GM12878 (cell line): ENCODE measurements around the gene ANKRD33. TPM values are rescaled to one million over a fixed set of nuclear protein-coding genes. Genes with fewer than 3 reads are reported as not detected.

Source experiments
- ATAC-seq: fragments of 200-7000 bp; cut with Tn5 transposase; 3 replicates; pipeline ENCODE4 v1.9.1; 2020; ENCODE audit warnings: mild to moderate bottlenecking, moderate library complexity
- BruUV-seq: library from RNA; stranded (reverse); fragments of 400-500 nt; replicated peaks from 2 replicates; lab custom pipeline; 2021; lab: Mats Ljungman, UMichigan
- CTCF ChIA-PET: fragments of 300-600 bp; sonication (Branson Sonifier 250); formaldehyde crosslinking; extraction: SDS; loops from one replicate; lab custom pipeline; 2021; ENCODE audit warnings: inconsistent platforms; lab: Yijun Ruan, JAX
- POLR2A ChIA-PET: fragments of 350-600 bp; formaldehyde crosslinking; extraction: SDS; loops from one replicate; lab custom pipeline; 2021; ENCODE audit warnings: inconsistent platforms; lab: Charles Lee
- RAD21 ChIA-PET: fragments of 300-600 bp; sonication (Branson Sonifier 250); formaldehyde crosslinking; loops from one replicate; lab custom pipeline; 2023; ENCODE audit warnings: antibody characterized with exemption; ENCODE audit not compliant: unreplicated experiment; lab: Charles Lee
- SMC1A ChIA-PET: fragments of 300-600 bp; sonication (Branson Sonifier 250); formaldehyde crosslinking; loops from one replicate; lab custom pipeline; 2023; ENCODE audit not compliant: unreplicated experiment, uncharacterized antibody; lab: Charles Lee
- DNase-seq: peaks from one replicate; pipeline ENCODE4 v3.0.0-alpha.2; 2011; ENCODE audit warnings: low read depth, low spot score
- FAIRE-seq: peaks from 3 replicates; lab custom pipeline; 2011; peaks lifted over from hg19 to GRCh38; lab: Jason Lieb, UNC
- H2AFZ ChIP-seq: 2 replicates; pipeline ENCODE4 v1.6.0; 2011; ENCODE audit warnings: low read depth, low read length, control low read depth; ENCODE audit not compliant: control insufficient read depth
- H3K27ac ChIP-seq: 2 replicates; pipeline ENCODE4 v1.5.1; 2011; ENCODE audit warnings: control low read depth; ENCODE audit not compliant: control insufficient read depth, insufficient read depth
- H3K27me3 ChIP-seq, 2 experiments: replicated peaks in 1 of 2; 2 replicates each; pipeline versions ENCODE4 v1.6.0 to v1.6.1; 2011; ENCODE audit warnings: low read length in 1 of 2; ENCODE audit not compliant: control insufficient read depth in 2 of 2, insufficient read depth in 2 of 2
- H3K36me3 ChIP-seq, 2 experiments: 2 replicates each; pipeline ENCODE4 v1.5.1; 2011; ENCODE audit warnings: low read length in 1 of 2; ENCODE audit not compliant: control insufficient read depth in 2 of 2, insufficient read depth in 2 of 2
- H3K4me1 ChIP-seq: 2 replicates; pipeline ENCODE4 v1.6.1; 2011; ENCODE audit warnings: mild to moderate bottlenecking, low read length, moderate library complexity, mixed read lengths; ENCODE audit not compliant: control insufficient read depth, insufficient read depth
- H3K4me2 ChIP-seq: 2 replicates; pipeline ENCODE4 v1.6.0; 2011; ENCODE audit warnings: control low read depth; ENCODE audit not compliant: control insufficient read depth, insufficient read depth
- H3K4me3 ChIP-seq: fragments of 200-600 bp; sonication (generic); 2 replicates; pipeline ENCODE4 v1.5.1; 2016
- H3K79me2 ChIP-seq: 2 replicates; pipeline ENCODE4 v1.6.0; 2011; ENCODE audit warnings: low read length; ENCODE audit not compliant: control insufficient read depth, insufficient read depth
- H3K9ac ChIP-seq: 2 replicates; pipeline ENCODE4 v1.8.0; 2011; ENCODE audit warnings: low read length, control low read depth, mixed read lengths; ENCODE audit not compliant: control insufficient read depth, insufficient read depth
- H3K9me3 ChIP-seq: replicated peaks from 3 replicates; pipeline ENCODE4 v1.5.1; 2011; ENCODE audit warnings: mild to moderate bottlenecking, low read length; ENCODE audit not compliant: control insufficient read depth, insufficient read depth
- H4K20me1 ChIP-seq: 2 replicates; pipeline ENCODE4 v1.6.0; 2011; ENCODE audit not compliant: control insufficient read depth, insufficient read depth
- DPF2 ChIP-seq: fragments of 450-650 bp; IDR thresholded peaks from 2 replicates; pipeline ENCODE4 v1.6.1; 2017; ENCODE audit warnings: mild to moderate bottlenecking
- IKZF1 ChIP-seq: fragments of 450-650 bp; conservative IDR thresholded peaks from 2 replicates; pipeline ENCODE4 v1.6.1; 2017; ENCODE audit warnings: antibody characterized with exemption, mild to moderate bottlenecking
- MTA2 ChIP-seq: fragments of 450-650 bp; IDR thresholded peaks from 2 replicates; pipeline ENCODE4 v1.6.1; 2016; ENCODE audit warnings: low read depth, mild to moderate bottlenecking, moderate library complexity
- MXI1 ChIP-seq: fragments of 150-350 bp; IDR thresholded peaks from 2 replicates; pipeline ENCODE4 v1.6.1; 2011; ENCODE audit warnings: low read depth, mild to moderate bottlenecking, inconsistent platforms, low read length, improper control_type of control experiment
- RB1 ChIP-seq: fragments of 450-650 bp; formaldehyde crosslinking; IDR thresholded peaks from 2 replicates; pipeline ENCODE4 v1.6.1; 2017; ENCODE audit warnings: mild to moderate bottlenecking, borderline replicate concordance
- RBBP5 ChIP-seq: fragments of 200-600 bp; sonication (generic); conservative IDR thresholded peaks from 2 replicates; pipeline ENCODE4 v1.6.1; 2016
- SIN3A ChIP-seq: IDR thresholded peaks from 2 replicates; pipeline ENCODE4 v1.6.1; 2012; ENCODE audit warnings: low read depth, low read length, improper control_type of control experiment
- SMARCA5 ChIP-seq: fragments of 450-650 bp; IDR thresholded peaks from 2 replicates; pipeline ENCODE4 v1.6.1; 2017; ENCODE audit warnings: mild to moderate bottlenecking
- SMC3 ChIP-seq: IDR thresholded peaks from 2 replicates; pipeline ENCODE4 v1.6.1; 2011; ENCODE audit warnings: low read length, improper control_type of control experiment, borderline replicate concordance
- SPI1 ChIP-seq: IDR thresholded peaks from 2 replicates; pipeline ENCODE4 v1.6.1; 2011; ENCODE audit warnings: low read depth, mild to moderate bottlenecking, low read length, moderate library complexity, borderline replicate concordance; ENCODE audit not compliant: insufficient read depth
- TCF12 ChIP-seq: IDR thresholded peaks from 2 replicates; pipeline ENCODE4 v1.6.1; 2011; ENCODE audit warnings: low read depth, mild to moderate bottlenecking, low read length
- ZNF274 ChIP-seq: IDR thresholded peaks from one replicate; pipeline ENCODE4 v1.8.0; 2011; ENCODE audit not compliant: insufficient read length, insufficient read depth
- WGBS: methylation state at CpG from one replicate; pipeline ENCODE4 v1.1.6; 2016; ENCODE audit warnings: low lambda C conversion rate; ENCODE audit not compliant: insufficient replicate concordance, insufficient coverage; ENCODE audit errors: missing lambda C conversion rate; 5-methylcytosine and 5-hydroxymethylcytosine counted together
- in situ Hi-C: fragments of 300-500 bp; cut with MboI; formaldehyde crosslinking; loops from 9 replicates; pipeline ENCODE4 v1.14.3; 2018; ENCODE audit warnings: mixed read lengths
- intact Hi-C: fragments of 100-400 bp; cut with micrococcal nuclease; formaldehyde crosslinking; loops from one replicate; pipeline ENCODE4 v1.14.2; 2022; ENCODE audit not compliant: unreplicated experiment
- polyA plus RNA-seq, 11 experiments: library from polyadenylated mRNA; depleted of rRNA in 4 of 11; unstranded in 6 of 11; stranded (reverse) in 5 of 11; fragments of >200 nt; fragmentation: Nextera tagmentation in 4 of 11; fragmentation: Illumina TruSeq in 1 of 11; extraction: Ambion mirVana in 4 of 11; extraction: Trizol in 1 of 11; gene quantifications; 1 replicate in 1 of 11; 2 replicates in 10 of 11; pipeline versions ENCODE4 v1.2.1 to v1.2.3, GENCODE V29; 2011 to 2016; ENCODE audit warnings: inconsistent platforms in 2 of 11, missing spikeins in 2 of 11, low read depth in 1 of 11
- total RNA-seq, 4 experiments: library from RNA; depleted of rRNA in 3 of 4; stranded (reverse); fragments of >200 nt in 3 of 4; fragmentation: Illumina TruSeq in 1 of 4; extraction: Trizol in 1 of 4; gene quantifications; 2 replicates each; pipeline versions ENCODE4 v1.2.1 to v1.2.3, GENCODE V29; 2013 to 2021
- TF ChIP-seq, protein P1 (sequence below): fragments of 450-650 bp; IDR thresholded peaks from 2 replicates; pipeline ENCODE4 v1.6.1; 2017; ENCODE audit warnings: mild to moderate bottlenecking
- TF ChIP-seq, protein P2 (sequence below): fragments of 450-650 bp; IDR thresholded peaks from 2 replicates; pipeline ENCODE4 v1.6.1; 2017; ENCODE audit warnings: borderline replicate concordance
- TF ChIP-seq, protein P3 (sequence below): fragments of 450-650 bp; IDR thresholded peaks from 2 replicates; pipeline ENCODE4 v1.6.1; 2018; ENCODE audit warnings: borderline replicate concordance, mild to moderate bottlenecking; ENCODE audit not compliant: partially characterized antibody
- TF ChIP-seq, protein P4 (sequence below): fragments of 450-650 bp; IDR thresholded peaks from 2 replicates; pipeline ENCODE4 v1.6.1; 2017; ENCODE audit warnings: mild to moderate bottlenecking, low read depth, inconsistent platforms; ENCODE audit not compliant: poor library complexity, severe bottlenecking

ANKRD33 gene
- total and polyA plus RNA-seq, 10 of the 15 experiments (the other 5 are each of a cell fraction or from before 2014, with no cell fraction given): not detected

DNA sequence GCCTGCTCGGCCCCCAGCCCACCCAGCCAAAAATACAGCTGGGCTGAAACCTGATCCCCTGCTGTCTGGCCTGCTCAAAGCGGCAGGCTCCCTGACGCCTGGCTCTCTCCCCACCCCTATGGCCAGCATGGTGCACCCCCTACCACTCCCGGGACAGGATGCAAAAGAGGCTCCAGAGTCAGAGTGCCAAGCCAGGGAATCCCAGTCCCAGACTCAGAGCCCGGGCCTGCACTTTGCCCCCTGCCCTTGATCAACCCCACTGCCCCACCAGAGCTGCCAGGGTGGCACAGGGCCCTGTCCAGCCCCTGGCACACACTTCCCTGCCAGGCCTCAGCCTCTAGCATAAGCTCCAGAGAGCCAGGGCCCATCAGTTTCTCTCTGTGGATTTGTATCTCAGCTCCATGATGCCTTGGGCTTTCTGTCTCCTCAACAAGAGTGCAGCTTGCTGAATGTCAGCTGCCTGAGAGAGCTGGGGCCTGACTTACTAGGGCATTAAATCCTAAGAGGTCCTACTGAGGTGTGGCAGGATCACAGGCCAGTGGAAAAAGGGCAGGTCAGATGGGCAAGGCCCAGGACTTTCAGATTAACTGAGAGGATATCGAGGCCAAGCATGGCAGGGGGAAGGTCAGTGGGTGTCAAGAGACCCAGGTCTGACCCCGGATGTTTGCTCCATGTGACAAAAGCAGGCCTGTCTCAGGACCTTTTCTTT is 33.3 kb downstream of the ANKRD33 start:
- Histone ChIP-seq H3K36me3 (no peaks in the 10 kb centered on the region), H3K79me2 (no peaks in the 10 kb centered on the region), H3K4me3 (no peak overlapping the region), H3K9ac (no peak overlapping the region), H4K20me1 (no peaks in the 10 kb centered on the region), H3K27ac (no peak overlapping the region), H3K4me2 (no peak overlapping the region), H3K9me3 (no peaks in the 10 kb centered on the region), H2AFZ (no peak overlapping the region), H3K27me3 (no peaks in the 10 kb centered on the region), H3K4me1 (peaks cover 35% of the 10 kb centered on the region)
- CTCF ChIA-PET: interaction anchor here (0.6 to 2.2 kb wide), 4 partner anchors 9 to 328 kb away, joined by 3 to 12 read pairs (median 6); no protein-coding TSS in a partner anchor
- WGBS: 15% methylated on average over 7 of the region's 7 CpGs
- intact Hi-C loops: no loop called here
- no peak for TF ChIP-seq SIN3A
- TF ChIP-seq SPI1: no peak
- TF ChIP-seq, protein P1, sequence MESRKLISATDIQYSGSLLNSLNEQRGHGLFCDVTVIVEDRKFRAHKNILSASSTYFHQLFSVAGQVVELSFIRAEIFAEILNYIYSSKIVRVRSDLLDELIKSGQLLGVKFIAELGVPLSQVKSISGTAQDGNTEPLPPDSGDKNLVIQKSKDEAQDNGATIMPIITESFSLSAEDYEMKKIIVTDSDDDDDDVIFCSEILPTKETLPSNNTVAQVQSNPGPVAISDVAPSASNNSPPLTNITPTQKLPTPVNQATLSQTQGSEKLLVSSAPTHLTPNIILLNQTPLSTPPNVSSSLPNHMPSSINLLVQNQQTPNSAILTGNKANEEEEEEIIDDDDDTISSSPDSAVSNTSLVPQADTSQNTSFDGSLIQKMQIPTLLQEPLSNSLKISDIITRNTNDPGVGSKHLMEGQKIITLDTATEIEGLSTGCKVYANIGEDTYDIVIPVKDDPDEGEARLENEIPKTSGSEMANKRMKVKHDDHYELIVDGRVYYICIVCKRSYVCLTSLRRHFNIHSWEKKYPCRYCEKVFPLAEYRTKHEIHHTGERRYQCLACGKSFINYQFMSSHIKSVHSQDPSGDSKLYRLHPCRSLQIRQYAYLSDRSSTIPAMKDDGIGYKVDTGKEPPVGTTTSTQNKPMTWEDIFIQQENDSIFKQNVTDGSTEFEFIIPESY: no peak
- TF ChIP-seq MXI1: no peak
- no peak for TF ChIP-seq RBBP5
- no peak for TF ChIP-seq RB1
- TF ChIP-seq, protein P2, sequence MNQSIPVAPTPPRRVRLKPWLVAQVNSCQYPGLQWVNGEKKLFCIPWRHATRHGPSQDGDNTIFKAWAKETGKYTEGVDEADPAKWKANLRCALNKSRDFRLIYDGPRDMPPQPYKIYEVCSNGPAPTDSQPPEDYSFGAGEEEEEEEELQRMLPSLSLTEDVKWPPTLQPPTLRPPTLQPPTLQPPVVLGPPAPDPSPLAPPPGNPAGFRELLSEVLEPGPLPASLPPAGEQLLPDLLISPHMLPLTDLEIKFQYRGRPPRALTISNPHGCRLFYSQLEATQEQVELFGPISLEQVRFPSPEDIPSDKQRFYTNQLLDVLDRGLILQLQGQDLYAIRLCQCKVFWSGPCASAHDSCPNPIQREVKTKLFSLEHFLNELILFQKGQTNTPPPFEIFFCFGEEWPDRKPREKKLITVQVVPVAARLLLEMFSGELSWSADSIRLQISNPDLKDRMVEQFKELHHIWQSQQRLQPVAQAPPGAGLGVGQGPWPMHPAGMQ: no peak
- TF ChIP-seq, protein P3, sequence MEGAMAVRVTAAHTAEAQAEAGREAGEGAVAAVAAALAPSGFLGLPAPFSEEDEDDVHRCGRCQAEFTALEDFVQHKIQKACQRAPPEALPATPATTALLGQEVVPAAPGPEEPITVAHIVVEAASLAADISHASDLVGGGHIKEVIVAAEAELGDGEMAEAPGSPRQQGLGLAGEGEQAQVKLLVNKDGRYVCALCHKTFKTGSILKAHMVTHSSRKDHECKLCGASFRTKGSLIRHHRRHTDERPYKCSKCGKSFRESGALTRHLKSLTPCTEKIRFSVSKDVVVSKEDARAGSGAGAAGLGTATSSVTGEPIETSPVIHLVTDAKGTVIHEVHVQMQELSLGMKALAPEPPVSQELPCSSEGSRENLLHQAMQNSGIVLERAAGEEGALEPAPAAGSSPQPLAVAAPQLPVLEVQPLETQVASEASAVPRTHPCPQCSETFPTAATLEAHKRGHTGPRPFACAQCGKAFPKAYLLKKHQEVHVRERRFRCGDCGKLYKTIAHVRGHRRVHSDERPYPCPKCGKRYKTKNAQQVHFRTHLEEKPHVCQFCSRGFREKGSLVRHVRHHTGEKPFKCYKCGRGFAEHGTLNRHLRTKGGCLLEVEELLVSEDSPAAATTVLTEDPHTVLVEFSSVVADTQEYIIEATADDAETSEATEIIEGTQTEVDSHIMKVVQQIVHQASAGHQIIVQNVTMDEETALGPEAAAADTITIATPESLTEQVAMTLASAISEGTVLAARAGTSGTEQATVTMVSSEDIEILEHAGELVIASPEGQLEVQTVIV: no peak
- no peak for TF ChIP-seq DPF2
- TF ChIP-seq IKZF1: no peak
- TF ChIP-seq SMC3: no peak
- TF ChIP-seq MTA2: no peak
- no peak for TF ChIP-seq SMARCA5
- TF ChIP-seq, protein P4, sequence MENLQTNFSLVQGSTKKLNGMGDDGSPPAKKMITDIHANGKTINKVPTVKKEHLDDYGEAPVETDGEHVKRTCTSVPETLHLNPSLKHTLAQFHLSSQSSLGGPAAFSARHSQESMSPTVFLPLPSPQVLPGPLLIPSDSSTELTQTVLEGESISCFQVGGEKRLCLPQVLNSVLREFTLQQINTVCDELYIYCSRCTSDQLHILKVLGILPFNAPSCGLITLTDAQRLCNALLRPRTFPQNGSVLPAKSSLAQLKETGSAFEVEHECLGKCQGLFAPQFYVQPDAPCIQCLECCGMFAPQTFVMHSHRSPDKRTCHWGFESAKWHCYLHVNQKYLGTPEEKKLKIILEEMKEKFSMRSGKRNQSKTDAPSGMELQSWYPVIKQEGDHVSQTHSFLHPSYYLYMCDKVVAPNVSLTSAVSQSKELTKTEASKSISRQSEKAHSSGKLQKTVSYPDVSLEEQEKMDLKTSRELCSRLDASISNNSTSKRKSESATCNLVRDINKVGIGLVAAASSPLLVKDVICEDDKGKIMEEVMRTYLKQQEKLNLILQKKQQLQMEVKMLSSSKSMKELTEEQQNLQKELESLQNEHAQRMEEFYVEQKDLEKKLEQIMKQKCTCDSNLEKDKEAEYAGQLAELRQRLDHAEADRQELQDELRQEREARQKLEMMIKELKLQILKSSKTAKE: no peak
- no peak for TF ChIP-seq ZNF274
- TF ChIP-seq TCF12: no peak
- no peak for DNase-seq
- in situ Hi-C loops: no loop called here
- RAD21 ChIA-PET: interaction anchor here (0.5 to 1.0 kb wide), 2 partner anchors 50 to 111 kb away, joined by 3 read pairs; no protein-coding TSS in a partner anchor
- FAIRE-seq: no peak
- SMC1A ChIA-PET: interaction anchor here (1.3 kb wide), 1 partner anchor 12 kb away, joined by 4 read pairs; no protein-coding TSS in a partner anchor
- ATAC-seq: no peak
- BruUV-seq: no TSS peak
- POLR2A ChIA-PET: no interaction called here
